HCT116 (cell line): ENCODE results near the gene S100A2. TPM values are rescaled to one million over a fixed set of nuclear protein-coding genes. Genes with fewer than 3 reads are reported as not detected.
A peak's percentile ranks its signal among the peaks of the same experiment; 100 is the strongest.

ENCODE experiments used
- ATAC-seq: fragments of 200-7000 bp; cut with Tn5 transposase; 2 replicates; pipeline ENCODE4 v1.9.1; 2020; ENCODE audit warnings: mild to moderate bottlenecking, moderate library complexity
- BruUV-seq: library from RNA; stranded (reverse); fragments of 400-500 nt; replicated peaks from 2 replicates; lab custom pipeline; 2021; lab: Mats Ljungman, UMichigan
- CTCF ChIA-PET: fragments of 300-600 bp; sonication (Branson Sonifier 250); formaldehyde crosslinking; loops from one replicate; lab custom pipeline; 2021; ENCODE audit warnings: antibody characterized with exemption; lab: Charles Lee
- POLR2A ChIA-PET: fragments of 300-600, 350-600 bp; sonication (Branson Sonifier 250); formaldehyde crosslinking; loops from one replicate; lab custom pipeline; 2021; ENCODE audit warnings: antibody characterized with exemption; lab: Charles Lee
- RAD21 ChIA-PET, 2 experiments: fragments of 300-600 bp; sonication (Branson Sonifier 250); formaldehyde crosslinking; loops; one replicate each; lab custom pipeline; 2023; ENCODE audit warnings: low total read pairs in 2 of 2; ENCODE audit not compliant: uncharacterized antibody in 2 of 2, unreplicated experiment in 2 of 2, low non-redundant PET in 1 of 2; lab: Charles Lee
- DNase-seq: peaks from one replicate; pipeline ENCODE4 v3.0.0-alpha.2; 2010; ENCODE audit warnings: low read depth, low spot score
- H2AFZ ChIP-seq: fragments of 200-600 bp; shearing (Covaris generic), sonication (generic); 2 replicates; pipeline ENCODE4 v1.6.1; 2017; ENCODE audit warnings: low read depth, mixed run types, mixed read lengths, antibody characterized with exemption, low read length; ENCODE audit not compliant: poor library complexity, severe bottlenecking
- H3K27ac ChIP-seq: 2 replicates; pipeline ENCODE4 v1.5.1; 2012; ENCODE audit warnings: low read depth, low read length
- H3K27me3 ChIP-seq: fragments of 200-600 bp; sonication (generic); 2 replicates; pipeline ENCODE4 v1.6.1; 2016; ENCODE audit warnings: mixed run types, low read length, mixed read lengths; ENCODE audit not compliant: insufficient read depth
- H3K36me3 ChIP-seq, 2 experiments: fragments of 200-500 bp in 1 of 2; fragments of 200-600 bp in 1 of 2; sonication (Bioruptor generic) in 1 of 2; sonication (generic) in 1 of 2; 2 replicates each; pipeline versions ENCODE4 v1.5.1 to v1.6.1; 2014 to 2016; ENCODE audit warnings: low read length in 2 of 2, inconsistent platforms in 1 of 2, mixed read lengths in 1 of 2, mixed run types in 1 of 2; ENCODE audit not compliant: insufficient read depth in 2 of 2, control insufficient read depth in 1 of 2
- H3K4me1 ChIP-seq, 2 experiments: fragments of 200-600 bp in 1 of 2; sonication (generic) in 1 of 2; 2 replicates each; pipeline versions ENCODE4 v1.5.1 to v1.6.1; 2012 to 2017; ENCODE audit warnings: low read length in 2 of 2, inconsistent platforms in 1 of 2, mild to moderate bottlenecking in 1 of 2, mixed read lengths in 1 of 2, mixed run types in 1 of 2, moderate library complexity in 1 of 2; ENCODE audit not compliant: insufficient read depth in 2 of 2, control insufficient read depth in 1 of 2
- H3K4me2 ChIP-seq: fragments of 200-600 bp; sonication (generic); 2 replicates; pipeline ENCODE4 v1.6.1; 2017; ENCODE audit warnings: mixed run types, low read length, mixed read lengths
- H3K4me3 ChIP-seq, 2 experiments: fragments of 200-600 bp in 1 of 2; sonication (generic) in 1 of 2; replicated peaks in 1 of 2; 2 replicates each; pipeline ENCODE4 v1.5.1; 2011 to 2016; ENCODE audit warnings: low read length in 2 of 2, control low read depth in 1 of 2, low read depth in 1 of 2, mild to moderate bottlenecking in 1 of 2, mixed read lengths in 1 of 2, mixed run types in 1 of 2
- H3K79me2 ChIP-seq: fragments of 200-600 bp; sonication (generic); 2 replicates; pipeline ENCODE4 v1.6.1; 2017; ENCODE audit warnings: mild to moderate bottlenecking, mixed run types, low read length, moderate library complexity, mixed read lengths; ENCODE audit not compliant: insufficient read depth
- H3K9ac ChIP-seq: fragments of 200-600 bp; sonication (generic); 2 replicates; pipeline ENCODE4 v1.6.1; 2016; ENCODE audit warnings: low read length, mixed read lengths
- H3K9me2 ChIP-seq: fragments of 200-600 bp; sonication (generic), shearing (Covaris generic); 2 replicates; pipeline ENCODE4 v1.6.1; 2017; ENCODE audit warnings: mixed run types, mild to moderate bottlenecking, moderate library complexity; ENCODE audit not compliant: insufficient read depth
- H3K9me3 ChIP-seq, 2 experiments: fragments of 200-500 bp in 1 of 2; fragments of 200-600 bp in 1 of 2; sonication (Bioruptor generic) in 1 of 2; sonication (generic) in 1 of 2; 2 replicates each; pipeline ENCODE4 v1.6.1; 2014 to 2017; ENCODE audit warnings: low read length in 2 of 2, mixed read lengths in 2 of 2, inconsistent platforms in 1 of 2, low read depth in 1 of 2, mild to moderate bottlenecking in 1 of 2, mixed run types in 1 of 2, moderate library complexity in 1 of 2; ENCODE audit not compliant: control insufficient read depth in 1 of 2, insufficient read depth in 1 of 2
- H4K20me1 ChIP-seq: fragments of 200-600 bp; sonication (generic), shearing (Covaris generic); 2 replicates; pipeline ENCODE4 v1.6.1; 2017; ENCODE audit warnings: mixed run types, mild to moderate bottlenecking, moderate library complexity; ENCODE audit not compliant: insufficient read depth
- CTCF ChIP-seq, 3 experiments: fragments of 200-600 bp in 1 of 3; sonication (generic) in 1 of 3; IDR thresholded peaks in 2 of 3; conservative IDR thresholded peaks in 1 of 3; 2 replicates each; pipeline ENCODE4 v1.5.1; 2012 to 2017; ENCODE audit warnings: low read depth in 2 of 3, low read length in 2 of 3, antibody characterized with exemption in 1 of 3, borderline replicate concordance in 1 of 3, control low read depth in 1 of 3, mild to moderate bottlenecking in 1 of 3, mixed read lengths in 1 of 3, mixed run types in 1 of 3, moderate library complexity in 1 of 3; ENCODE audit not compliant: insufficient read depth in 1 of 3
- EZH2phosphoT487 ChIP-seq: fragments of 200-600 bp; IDR thresholded peaks from 2 replicates; pipeline ENCODE4 v1.6.1; 2018; ENCODE audit warnings: antibody characterized with exemption, borderline replicate concordance
- FOSL1 ChIP-seq: IDR thresholded peaks from 2 replicates; pipeline ENCODE4 v1.6.1; 2012; ENCODE audit warnings: low read depth
- POLR2AphosphoS5 ChIP-seq: IDR thresholded peaks from 2 replicates; pipeline ENCODE4 v1.6.1; 2011; ENCODE audit warnings: mild to moderate bottlenecking, low read depth, low read length, moderate library complexity
- REST ChIP-seq: IDR thresholded peaks from 2 replicates; pipeline ENCODE4 v1.6.1; 2012; ENCODE audit warnings: low read depth
- SP1 ChIP-seq: IDR thresholded peaks from 2 replicates; pipeline ENCODE4 v1.6.1; 2012; ENCODE audit warnings: low read depth
- TCF7L2 ChIP-seq: IDR thresholded peaks from 2 replicates; pipeline ENCODE4 v1.7.0; 2011; ENCODE audit warnings: borderline replicate concordance, inconsistent platforms; ENCODE audit not compliant: insufficient read depth, insufficient read length; ENCODE audit errors: extremely low read depth
- YY1 ChIP-seq: IDR thresholded peaks from 2 replicates; pipeline ENCODE4 v1.6.1; 2011; ENCODE audit warnings: low read length, low read depth, moderate library complexity, mild to moderate bottlenecking; ENCODE audit not compliant: insufficient replicate concordance; ENCODE audit errors: extremely low read depth
- ZBTB33 ChIP-seq: IDR thresholded peaks from 2 replicates; pipeline ENCODE4 v1.6.1; 2011; ENCODE audit warnings: mild to moderate bottlenecking, low read length, moderate library complexity; ENCODE audit not compliant: insufficient replicate concordance; ENCODE audit errors: extremely low read depth
- ZNF274 ChIP-seq: fragments of 200-500 bp; sonication (Bioruptor generic); IDR thresholded peaks from 2 replicates; pipeline ENCODE4 v1.6.1; 2014; ENCODE audit warnings: mild to moderate bottlenecking, low read depth, low read length, inconsistent platforms
- intact Hi-C: fragments of 100-400 bp; cut with micrococcal nuclease; formaldehyde crosslinking; loops from 2 replicates; pipeline ENCODE4 v1.10.0; 2022
- total RNA-seq: library from RNA; stranded (reverse); gene quantifications from one replicate; pipeline ENCODE4 v1.2.1, GENCODE V29; 2021; ENCODE audit not compliant: unreplicated experiment

The S100A2 gene
- total RNA-seq, 1 experiment from 2014 or later, result 24.8 TPM

- peak; percentile 48 for ATAC-seq
- H3K9ac ChIP-seq, result peak overlapping the region; percentile 88
- peak overlapping the region; percentile 99 for H3K4me2 ChIP-seq
- H3K9me2 ChIP-seq, result no peaks in the 10 kb centered on the region
- no peak for TF ChIP-seq EZH2phosphoT487
- TF ChIP-seq SP1, result no peak
- TF ChIP-seq YY1, result peak; percentile 80
- peak; percentile 21 for TF ChIP-seq TCF7L2
- TF ChIP-seq CTCF (IDR thresholded peaks at IDR 0.05 in 2 of 3, conservative IDR thresholded peaks at IDR 0.05 in 1 of 3; ENCODE audit: borderline replicate concordance in 1 of 3, insufficient read depth in 1 of 3, low read depth in 2 of 3, low read length in 2 of 3), result peak in 2 of 3 experiments; percentile 93 to 96; a peak in 4 of 6 replicates
- no peak for TF ChIP-seq ZBTB33
- TF ChIP-seq POLR2AphosphoS5, result no peak
- TF ChIP-seq ZNF274, result no peak
- TF ChIP-seq FOSL1, result no peak
- TF ChIP-seq REST, result no peak
- H3K4me1 ChIP-seq, result peaks cover 46 to 60% of the 10 kb centered on the region in 2 experiments
- peak; percentile 81 for DNase-seq
- intact Hi-C loops, result loop anchor here (1.0 to 5.0 kb wide), 4 partner anchors 20 to 454 kb away; partner anchors contain the start of genes RAB13 and S100A16
- no peak overlapping the region for H2AFZ ChIP-seq
- H3K9me3 ChIP-seq, result no peaks in the 10 kb centered on the region
- ChIA-PET POLR2A (interaction anchor here (0.6 to 7.4 kb wide), 16 partner anchors 8 to 458 kb away, joined by 3 to 114 read pairs (median 7); partner anchors contain the start of genes CHTOP, JTB, RPS27 and S100A13), RAD21 (interaction anchor here (1.0 to 2.7 kb wide), 5 partner anchors 12 to 36 kb away, joined by 3 to 11 read pairs (median 5); no protein-coding TSS in a partner anchor), CTCF (interaction anchor here (0.8 to 3.2 kb wide), 21 partner anchors 8 to 110 kb away, joined by 3 to 35 read pairs (median 6); partner anchors contain the start of genes CHTOP, S100A13, S100A16 and S100A2)
- H3K36me3 ChIP-seq, result peaks cover 0 to 5% of the 10 kb centered on the region in 2 experiments; a peak in 1 of 4 replicates
- peaks cover 18% of the 10 kb centered on the region for H3K79me2 ChIP-seq
- H3K27ac ChIP-seq, result peak overlapping the region; percentile 94
- no TSS peak for BruUV-seq
- H4K20me1 ChIP-seq, result no peaks in the 10 kb centered on the region
- peak overlapping the region; percentile 74 to 89 for H3K4me3 ChIP-seq
- H3K27me3 ChIP-seq, result no peaks in the 10 kb centered on the region
Observed at GRCh38 chr1:153532769-153533599, 32.7 kb downstream of the S100A2 start.
